ENCODE measurements around the gene TAF1B. TPM values are rescaled to one million over a fixed set of nuclear protein-coding genes. Genes with fewer than 3 reads are reported as not detected.
A peak's percentile ranks its signal among the peaks of the same experiment; 100 is the strongest.

Gene TAF1B
- total RNA-seq, 6 experiments from 2014 or later = 17.3 to 24.0 (median 22.3) TPM

GRCh38 chr2:9950521-9951271, 107.4 kb downstream of the TAF1B start:
- Mint-ChIP-seq H3K4me1 (ENCODE audit: low read depth) (peaks cover 23% of the 10 kb centered on the region), H3K4me3 (peak overlapping the region; percentile 71), H3K27ac (no peak overlapping the region), H3K27me3 (ENCODE audit: insufficient read depth) (peaks cover 7% of the 10 kb centered on the region), H3K9me3 (no peaks in the 10 kb centered on the region), H3K36me3 (ENCODE audit: low read depth) (no peaks in the 10 kb centered on the region)
- TF ChIP-seq, protein P1, sequence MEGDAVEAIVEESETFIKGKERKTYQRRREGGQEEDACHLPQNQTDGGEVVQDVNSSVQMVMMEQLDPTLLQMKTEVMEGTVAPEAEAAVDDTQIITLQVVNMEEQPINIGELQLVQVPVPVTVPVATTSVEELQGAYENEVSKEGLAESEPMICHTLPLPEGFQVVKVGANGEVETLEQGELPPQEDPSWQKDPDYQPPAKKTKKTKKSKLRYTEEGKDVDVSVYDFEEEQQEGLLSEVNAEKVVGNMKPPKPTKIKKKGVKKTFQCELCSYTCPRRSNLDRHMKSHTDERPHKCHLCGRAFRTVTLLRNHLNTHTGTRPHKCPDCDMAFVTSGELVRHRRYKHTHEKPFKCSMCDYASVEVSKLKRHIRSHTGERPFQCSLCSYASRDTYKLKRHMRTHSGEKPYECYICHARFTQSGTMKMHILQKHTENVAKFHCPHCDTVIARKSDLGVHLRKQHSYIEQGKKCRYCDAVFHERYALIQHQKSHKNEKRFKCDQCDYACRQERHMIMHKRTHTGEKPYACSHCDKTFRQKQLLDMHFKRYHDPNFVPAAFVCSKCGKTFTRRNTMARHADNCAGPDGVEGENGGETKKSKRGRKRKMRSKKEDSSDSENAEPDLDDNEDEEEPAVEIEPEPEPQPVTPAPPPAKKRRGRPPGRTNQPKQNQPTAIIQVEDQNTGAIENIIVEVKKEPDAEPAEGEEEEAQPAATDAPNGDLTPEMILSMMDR (IDR thresholded peaks at IDR 0.05) = peak; percentile 51
- no peak for DNase-seq

- H3K4me1 Mint-ChIP-seq (ENCODE audit: low read depth) = peaks cover 23% of the 10 kb centered on the region
- no peak overlapping the region for H3K27ac Mint-ChIP-seq
- H3K27me3 Mint-ChIP-seq (ENCODE audit: insufficient read depth) = peaks cover 3% of the 10 kb centered on the region
- H3K36me3 Mint-ChIP-seq (ENCODE audit: low read depth) = no peaks in the 10 kb centered on the region
- peak overlapping the region; percentile 71 for H3K4me3 Mint-ChIP-seq
- no peak for DNase-seq
- TF ChIP-seq, protein P1 (IDR thresholded peaks at IDR 0.05) = no peak
- H3K9me3 Mint-ChIP-seq = no peaks in the 10 kb centered on the region
Measured at GRCh38 chr2:9951272-9951521, 107.9 kb downstream of the TAF1B start.

GRCh38 chr2:9951522-9952285, 108.4 kb downstream of the TAF1B start, which contains the start of gene GRHL1:
Gene GRHL1 (plus strand): TSS chr2:9951693. CDS start chr2:9951834, 141 bp downstream.
- TF ChIP-seq, protein P1 (IDR thresholded peaks at IDR 0.05) = no peak
- Mint-ChIP-seq H3K36me3 (ENCODE audit: low read depth) (no peaks in the 10 kb centered on the region), H3K4me1 (ENCODE audit: low read depth) (peaks cover 23% of the 10 kb centered on the region), H3K4me3 (peak within 1 kb of the TSS; percentile 75), H3K9me3 (no peaks in the 10 kb centered on the region), H3K27me3 (ENCODE audit: insufficient read depth) (peaks cover 3% of the 10 kb centered on the region), H3K27ac (no peak within 1 kb of the TSS)
- peak; percentile 80 for DNase-seq

GRCh38 chr2:9952286-9952737, 109.0 kb downstream of the TAF1B start:
- H3K27me3 Mint-ChIP-seq (ENCODE audit: insufficient read depth) = peaks cover 3% of the 10 kb centered on the region
- no peak for DNase-seq
- no peaks in the 10 kb centered on the region for H3K9me3 Mint-ChIP-seq
- peak overlapping the region; percentile 75 for H3K4me3 Mint-ChIP-seq
- no peak overlapping the region for H3K27ac Mint-ChIP-seq
- H3K36me3 Mint-ChIP-seq (ENCODE audit: low read depth) = no peaks in the 10 kb centered on the region
- peaks cover 23% of the 10 kb centered on the region for H3K4me1 Mint-ChIP-seq (ENCODE audit: low read depth)
- TF ChIP-seq, protein P1 (IDR thresholded peaks at IDR 0.05) = no peak

- H3K4me3 Mint-ChIP-seq = peak overlapping the region; percentile 75; the same call in 1 of the 2 replicates
Measured at GRCh38 chr2:9952856-9953503, 109.7 kb downstream of the TAF1B start.

More at GRCh38 chr2:9952856-9953503, 109.7 kb downstream of the TAF1B start:
- H3K9me3 Mint-ChIP-seq = no peaks in the 10 kb centered on the region
- TF ChIP-seq, protein P1 (IDR thresholded peaks at IDR 0.05) = no peak
- no peak overlapping the region for H3K27ac Mint-ChIP-seq
- DNase-seq = no peak
- H3K27me3 Mint-ChIP-seq (ENCODE audit: insufficient read depth) = peaks cover 5% of the 10 kb centered on the region
- H3K4me1 Mint-ChIP-seq (ENCODE audit: low read depth) = peaks cover 23% of the 10 kb centered on the region
- no peaks in the 10 kb centered on the region for H3K36me3 Mint-ChIP-seq (ENCODE audit: low read depth)

All from HFFc6 (cell line).